HG03575 (cell line): ENCODE results near the gene FAF2.
"Not testable (repeated sequence)": the region's sequence is repeated elsewhere in the genome, so short reads cannot be mapped to it uniquely, and the experiment has no call there.

Source experiments
- ATAC-seq: cut with Tn5 transposase; IDR thresholded peaks from one replicate; pipeline ENCODE4 v1.9.1; 2021; ENCODE audit not compliant: unreplicated experiment, insufficient number of reproducible peaks, low FRiP score; ENCODE audit errors: extremely low read depth

Gene FAF2

DNA sequence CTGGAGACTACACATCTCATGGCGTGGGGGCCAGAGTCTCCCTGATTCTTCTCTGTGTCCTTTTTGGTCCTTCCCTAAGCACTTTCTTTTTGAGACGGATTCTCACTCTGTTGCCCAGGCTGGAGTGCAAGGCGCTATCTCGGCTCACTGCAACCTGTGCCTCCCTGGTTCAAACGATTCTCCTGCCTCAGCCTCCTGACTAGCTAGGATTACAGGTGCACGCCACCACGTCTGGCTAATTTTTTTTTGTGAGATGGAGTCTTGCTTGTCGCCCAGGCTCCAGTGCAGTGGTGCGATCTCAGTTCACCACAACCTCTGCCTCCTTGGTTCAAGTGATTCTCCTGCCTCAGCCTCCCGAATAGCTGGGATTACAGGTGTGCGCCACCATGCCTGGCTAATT, 102.8 kb downstream of the FAF2 start:
- ATAC-seq = not testable (repeated sequence)

DNA sequence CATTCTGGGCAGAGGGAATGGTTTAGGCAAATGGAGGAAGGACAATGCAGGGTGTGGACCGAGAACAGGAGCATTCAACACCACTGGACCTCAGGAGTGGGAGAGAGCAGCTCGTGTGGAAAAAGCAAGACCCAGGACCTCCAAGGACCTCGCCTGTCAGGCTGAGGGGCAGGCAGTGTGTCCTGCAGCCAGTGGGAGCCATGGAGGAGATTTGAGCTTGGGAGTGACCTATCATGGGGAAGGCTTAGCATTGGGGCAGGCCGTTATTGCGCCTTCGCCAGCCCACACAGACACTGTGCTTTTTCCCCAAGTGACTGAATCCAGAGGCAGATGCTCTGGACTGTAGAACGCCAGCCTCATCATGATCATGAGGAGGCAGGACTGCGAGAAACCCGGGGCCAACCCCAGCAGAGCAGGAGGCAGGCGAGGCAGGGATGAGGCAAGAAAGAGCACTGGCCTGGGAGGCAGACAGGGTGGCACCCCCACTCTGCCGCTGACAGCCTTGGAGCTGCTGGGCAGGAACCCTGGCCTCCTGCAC, 104.2 kb downstream of the FAF2 start:
- ATAC-seq = no peak

DNA sequence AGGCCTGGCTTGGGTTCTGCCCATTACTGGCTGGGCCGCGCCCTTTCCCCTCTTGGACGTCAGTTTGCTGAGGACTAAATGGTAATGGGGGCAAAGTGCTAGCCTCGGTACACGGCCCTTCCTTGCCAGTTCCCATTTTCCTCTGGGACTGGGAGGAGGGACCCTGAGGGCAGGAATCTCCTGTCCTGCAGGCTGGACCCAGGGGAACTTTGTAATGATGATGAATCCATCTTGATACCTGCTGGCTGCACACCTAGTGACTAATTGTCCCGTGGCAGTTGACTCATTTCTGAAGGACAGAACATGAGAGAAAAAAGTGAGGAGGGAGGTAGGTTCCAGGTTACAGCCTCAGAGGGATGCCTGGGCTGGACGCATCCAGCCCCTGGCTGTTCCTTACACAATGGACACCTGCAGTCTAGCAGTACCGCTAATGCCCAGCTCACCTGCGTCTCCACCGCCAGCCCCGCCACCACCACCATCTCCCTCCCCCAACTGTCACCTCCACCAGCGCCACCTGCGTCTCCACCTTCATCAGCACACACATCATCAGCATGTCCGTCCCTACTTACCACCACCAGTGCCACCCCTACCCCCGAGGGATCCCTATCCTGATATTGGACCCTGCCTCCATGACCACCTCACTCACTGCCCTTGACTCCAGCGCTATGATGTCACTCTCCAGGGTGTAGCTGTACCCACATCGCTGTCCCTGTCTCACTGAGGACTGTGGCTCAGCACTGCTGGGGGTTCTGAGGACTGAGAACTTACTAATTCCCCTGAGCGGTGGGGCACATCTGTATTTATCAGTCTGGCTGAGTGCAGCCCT, 105.3 kb downstream of the FAF2 start:
- no peak for ATAC-seq

DNA sequence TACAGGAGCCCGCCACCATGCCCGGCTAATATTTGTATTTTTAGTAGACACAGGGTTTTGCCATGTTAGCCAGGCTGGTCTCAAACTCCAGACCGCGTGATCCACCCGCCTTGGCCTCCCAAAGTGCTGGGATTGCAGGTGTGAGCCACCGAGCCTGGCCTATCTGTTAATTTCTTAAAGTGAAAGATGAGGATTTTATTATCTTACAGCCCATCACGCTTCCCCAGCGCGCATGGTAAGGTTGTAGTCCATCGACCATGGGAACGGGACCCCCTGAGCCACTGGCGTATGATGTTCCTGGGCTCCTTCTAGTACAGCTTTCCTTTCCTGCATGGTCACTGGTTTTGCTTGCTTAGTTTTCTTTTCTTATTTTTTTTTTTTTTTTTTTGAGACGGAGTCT, 109.7 kb downstream of the FAF2 start:
- ATAC-seq = no peak
